Keratinocyte (primary cell): ENCODE results near the gene TOM1. TPM values are rescaled to one million over a fixed set of nuclear protein-coding genes. Genes with fewer than 3 reads are reported as not detected.

Source experiments
- DNase-seq: peaks from one replicate; pipeline ENCODE4 v3.0.0-alpha.2; 2011; ENCODE audit warnings: low read depth, missing footprints, low spot score
- FAIRE-seq: peaks from 2 replicates; lab custom pipeline; 2011; peaks lifted over from hg19 to GRCh38; lab: Jason Lieb, UNC
- H2AFZ ChIP-seq: 2 replicates; pipeline ENCODE4 v1.6.0; 2012; ENCODE audit warnings: low read length, control low read depth, inconsistent platforms; ENCODE audit not compliant: control insufficient read depth
- H3K27ac ChIP-seq: 2 replicates; pipeline ENCODE4 v1.5.1; 2011; ENCODE audit warnings: low read length; ENCODE audit not compliant: control insufficient read depth, insufficient read depth
- H3K27me3 ChIP-seq: 3 replicates; pipeline ENCODE4 v1.6.0; 2011; ENCODE audit warnings: low read length; ENCODE audit not compliant: control insufficient read depth, insufficient read depth; ENCODE audit errors: extremely low read depth
- H3K36me3 ChIP-seq, 2 experiments: 2 replicates in 1 of 2; 3 replicates in 1 of 2; pipeline ENCODE4 v1.5.1; 2011; ENCODE audit warnings: low read length in 2 of 2, mild to moderate bottlenecking in 1 of 2; ENCODE audit not compliant: control insufficient read depth in 2 of 2, insufficient read depth in 2 of 2; ENCODE audit errors: extremely low read depth in 1 of 2
- H3K4me1 ChIP-seq: 3 replicates; pipeline ENCODE4 v1.5.1; 2011; ENCODE audit warnings: low read length; ENCODE audit not compliant: control insufficient read depth, insufficient read depth; ENCODE audit errors: extremely low read depth
- H3K4me2 ChIP-seq: 3 replicates; pipeline ENCODE4 v1.6.0; 2011; ENCODE audit warnings: low read depth, low read length; ENCODE audit not compliant: control insufficient read depth, insufficient read depth; ENCODE audit errors: extremely low read depth
- H3K4me3 ChIP-seq, 3 experiments: fragments of 200-600 bp in 1 of 3; sonication (generic) in 1 of 3; 2 replicates in 2 of 3; 3 replicates in 1 of 3; pipeline ENCODE4 v1.5.1; 2011 to 2016; ENCODE audit warnings: low read length in 3 of 3, mild to moderate bottlenecking in 3 of 3, control low read depth in 2 of 3, inconsistent platforms in 1 of 3, low read depth in 1 of 3, mixed read lengths in 1 of 3, mixed run types in 1 of 3, moderate library complexity in 1 of 3; ENCODE audit not compliant: control insufficient read depth in 2 of 3, insufficient read depth in 2 of 3; ENCODE audit errors: extremely low read depth in 1 of 3
- H3K79me2 ChIP-seq: 2 replicates; pipeline ENCODE4 v1.6.0; 2012; ENCODE audit warnings: low read length; ENCODE audit not compliant: control insufficient read depth, insufficient read depth
- H3K9ac ChIP-seq: 3 replicates; pipeline ENCODE4 v1.6.0; 2011; ENCODE audit warnings: low read length; ENCODE audit not compliant: control insufficient read depth, insufficient read depth; ENCODE audit errors: extremely low read depth
- H3K9me1 ChIP-seq: 3 replicates; pipeline ENCODE4 v1.6.0; 2011; ENCODE audit warnings: low read length; ENCODE audit not compliant: control insufficient read depth, insufficient read depth; ENCODE audit errors: extremely low read depth
- H3K9me3 ChIP-seq: 2 replicates; pipeline ENCODE4 v1.5.1; 2012; ENCODE audit warnings: low read depth, low read length; ENCODE audit not compliant: control insufficient read depth
- H4K20me1 ChIP-seq: 3 replicates; pipeline ENCODE4 v1.6.0; 2011; ENCODE audit warnings: low read length; ENCODE audit not compliant: control insufficient read depth, insufficient read depth; ENCODE audit errors: extremely low read depth
- EZH2 ChIP-seq: IDR thresholded peaks from one replicate; pipeline ENCODE4 v1.6.1; 2012; ENCODE audit warnings: inconsistent platforms, mild to moderate bottlenecking, low read length, moderate library complexity
- dilution Hi-C: fragments of 300-500 bp; cut with MboI; formaldehyde crosslinking; loops from one replicate; pipeline ENCODE4 v1.7.0; 2020; ENCODE audit warnings: low sequenced_read_pairs; ENCODE audit not compliant: extremely low pct_ligation_motif_present
- polyA plus RNA-seq, 5 experiments: library from polyadenylated mRNA; depleted of rRNA in 3 of 5; stranded (reverse) in 3 of 5; stranded (forward) in 1 of 5; unstranded in 1 of 5; fragments of >200 nt; gene quantifications; 1 replicate in 1 of 5; 2 replicates in 3 of 5; 3 replicates in 1 of 5; pipeline versions ENCODE4 v1.2.1 to v1.2.3, GENCODE V29; 2011 to 2012; ENCODE audit warnings: missing spikeins in 2 of 5, low read depth in 1 of 5, low replicate concordance in 1 of 5
- TF ChIP-seq, protein P1 (sequence below), 3 experiments: IDR thresholded peaks in 1 of 3; conservative IDR thresholded peaks in 1 of 3; optimal IDR thresholded peaks in 1 of 3; 2 replicates in 2 of 3; 3 replicates in 1 of 3; pipeline versions ENCODE3 to v1.5.1; 2011; ENCODE audit warnings: low read length in 3 of 3, mild to moderate bottlenecking in 3 of 3, moderate library complexity in 2 of 3, control low read depth in 1 of 3, inconsistent platforms in 1 of 3; ENCODE audit not compliant: insufficient read depth in 2 of 3; ENCODE audit errors: extremely low read depth in 1 of 3

TOM1 gene
- polyA plus RNA-seq, 1 donor (not counting 4 experiments of a cell fraction or from before 2014, with no cell fraction given) = 17.4 TPM

DNA sequence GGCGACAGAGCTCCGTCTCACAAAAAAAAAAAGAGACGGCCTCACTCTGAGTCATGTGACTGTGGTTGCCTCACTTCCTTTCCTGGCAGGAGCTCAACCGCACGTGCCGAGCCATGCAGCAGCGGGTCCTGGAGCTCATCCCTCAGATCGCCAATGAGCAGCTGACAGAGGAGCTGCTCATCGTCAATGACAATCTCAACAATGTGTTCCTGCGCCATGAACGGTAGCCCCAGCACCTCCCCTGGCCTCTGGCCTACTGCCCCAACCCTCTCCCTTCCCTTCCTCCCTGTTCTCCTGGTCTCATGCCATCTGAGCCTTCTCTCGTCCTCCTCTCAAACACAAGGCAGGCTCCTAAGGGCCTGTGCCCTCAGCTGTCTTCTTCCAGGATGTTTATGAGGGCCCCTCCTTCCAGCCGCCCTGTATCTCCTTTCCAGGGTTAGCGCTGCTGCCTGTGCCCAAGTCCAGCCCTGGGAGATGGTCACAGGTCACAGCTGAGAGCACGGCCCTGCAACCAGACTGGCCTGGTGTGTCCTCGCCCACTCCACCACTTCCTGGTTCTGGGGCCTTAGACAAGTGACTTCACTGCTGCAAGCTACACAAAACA is 30.7 kb downstream of the TOM1 start:
- Histone ChIP-seq H3K4me2 (no peak overlapping the region), H3K27ac (no peak overlapping the region)
- DNase-seq = no peak

GRCh38 chr22:35332278-35332677 is 32.6 kb downstream of the TOM1 start:
- peaks cover 7 to 23% of the 10 kb centered on the region in 2 experiments for H3K36me3 ChIP-seq
- peaks cover 9% of the 10 kb centered on the region for H3K4me1 ChIP-seq
- dilution Hi-C loops = no loop called here
- no peak for TF ChIP-seq EZH2
- TF ChIP-seq, protein P1, sequence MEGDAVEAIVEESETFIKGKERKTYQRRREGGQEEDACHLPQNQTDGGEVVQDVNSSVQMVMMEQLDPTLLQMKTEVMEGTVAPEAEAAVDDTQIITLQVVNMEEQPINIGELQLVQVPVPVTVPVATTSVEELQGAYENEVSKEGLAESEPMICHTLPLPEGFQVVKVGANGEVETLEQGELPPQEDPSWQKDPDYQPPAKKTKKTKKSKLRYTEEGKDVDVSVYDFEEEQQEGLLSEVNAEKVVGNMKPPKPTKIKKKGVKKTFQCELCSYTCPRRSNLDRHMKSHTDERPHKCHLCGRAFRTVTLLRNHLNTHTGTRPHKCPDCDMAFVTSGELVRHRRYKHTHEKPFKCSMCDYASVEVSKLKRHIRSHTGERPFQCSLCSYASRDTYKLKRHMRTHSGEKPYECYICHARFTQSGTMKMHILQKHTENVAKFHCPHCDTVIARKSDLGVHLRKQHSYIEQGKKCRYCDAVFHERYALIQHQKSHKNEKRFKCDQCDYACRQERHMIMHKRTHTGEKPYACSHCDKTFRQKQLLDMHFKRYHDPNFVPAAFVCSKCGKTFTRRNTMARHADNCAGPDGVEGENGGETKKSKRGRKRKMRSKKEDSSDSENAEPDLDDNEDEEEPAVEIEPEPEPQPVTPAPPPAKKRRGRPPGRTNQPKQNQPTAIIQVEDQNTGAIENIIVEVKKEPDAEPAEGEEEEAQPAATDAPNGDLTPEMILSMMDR (optimal IDR thresholded peaks at IDR 0.05 in 1 of 3, IDR thresholded peaks at IDR 0.05 in 1 of 3, conservative IDR thresholded peaks at IDR 0.05 in 1 of 3; ENCODE audit: extremely low read depth in 1 of 3, insufficient read depth in 2 of 3, low read length in 3 of 3) = no peak
- no peak overlapping the region for H3K9ac ChIP-seq
- FAIRE-seq = no peak
- H3K27me3 ChIP-seq = no peaks in the 10 kb centered on the region
- no peaks in the 10 kb centered on the region for H3K9me1 ChIP-seq
- H4K20me1 ChIP-seq = no peaks in the 10 kb centered on the region
- H2AFZ ChIP-seq = no peak overlapping the region
- no peaks in the 10 kb centered on the region for H3K9me3 ChIP-seq
- H3K27ac ChIP-seq = no peak overlapping the region
- no peak overlapping the region for H3K4me2 ChIP-seq
- DNase-seq = no peak
- H3K79me2 ChIP-seq = no peaks in the 10 kb centered on the region
- no peak overlapping the region for H3K4me3 ChIP-seq

More for the DNA sequence above, 30.7 kb downstream of the TOM1 start:
- H3K4me3 ChIP-seq = no peak overlapping the region
- H3K9ac ChIP-seq = no peak overlapping the region
- no peak for FAIRE-seq
- H4K20me1 ChIP-seq = no peaks in the 10 kb centered on the region
- no peaks in the 10 kb centered on the region for H3K9me1 ChIP-seq
- peak overlapping the region; percentile 8 for H2AFZ ChIP-seq
- peaks cover 3 to 25% of the 10 kb centered on the region in 2 experiments for H3K36me3 ChIP-seq
- dilution Hi-C loops = no loop called here
- H3K9me3 ChIP-seq = no peaks in the 10 kb centered on the region
- H3K79me2 ChIP-seq = no peaks in the 10 kb centered on the region
- no peaks in the 10 kb centered on the region for H3K27me3 ChIP-seq
- peaks cover 9% of the 10 kb centered on the region for H3K4me1 ChIP-seq
- TF ChIP-seq, protein P1 (optimal IDR thresholded peaks at IDR 0.05 in 1 of 3, IDR thresholded peaks at IDR 0.05 in 1 of 3, conservative IDR thresholded peaks at IDR 0.05 in 1 of 3; ENCODE audit: extremely low read depth in 1 of 3, insufficient read depth in 2 of 3, low read length in 3 of 3) = no peak
- no peak for TF ChIP-seq EZH2
